ENCODE measurements around the gene NPC1.
"Not testable (repeated sequence)": the region's sequence is repeated elsewhere in the genome, so short reads cannot be mapped to it uniquely, and the experiment has no call there.

The NPC1 gene

DNA sequence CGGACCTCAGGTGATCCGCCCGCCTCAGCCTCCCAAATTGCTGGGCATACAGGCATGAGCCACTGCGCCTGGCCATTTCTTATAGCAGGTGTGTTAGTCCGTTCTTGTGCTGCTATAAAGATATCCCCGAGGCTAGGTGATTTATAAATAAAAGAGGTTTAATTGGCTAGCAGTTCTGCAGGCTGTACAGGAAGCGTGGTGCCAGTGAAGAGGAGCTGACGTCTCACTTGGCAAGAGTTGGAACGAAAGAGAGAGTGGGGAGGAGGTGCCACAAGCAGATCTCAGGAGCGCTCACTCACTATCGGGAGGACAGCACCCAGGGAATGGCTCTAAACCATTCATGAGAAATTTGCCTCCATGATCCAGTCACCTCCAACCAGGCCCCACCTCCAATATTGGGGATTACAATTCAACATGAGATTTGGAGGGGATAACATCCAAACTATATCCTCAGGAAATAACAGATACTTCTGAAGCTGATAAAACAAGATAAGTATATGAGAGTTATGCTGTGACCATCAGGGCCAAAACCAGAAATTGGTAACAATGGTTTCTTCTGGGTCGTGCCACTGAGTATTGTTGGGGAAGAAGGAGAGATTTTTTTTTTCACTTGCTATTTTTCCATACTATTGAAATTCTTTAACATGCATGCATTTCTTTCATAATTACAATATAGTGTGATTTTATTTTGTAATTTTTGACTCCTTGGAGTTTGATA lies 90.4 kb downstream of the NPC1 start:
- H3K4me2 ChIP-seq (ENCODE audit: low read length), result peak overlapping the region; percentile 50

DNA sequence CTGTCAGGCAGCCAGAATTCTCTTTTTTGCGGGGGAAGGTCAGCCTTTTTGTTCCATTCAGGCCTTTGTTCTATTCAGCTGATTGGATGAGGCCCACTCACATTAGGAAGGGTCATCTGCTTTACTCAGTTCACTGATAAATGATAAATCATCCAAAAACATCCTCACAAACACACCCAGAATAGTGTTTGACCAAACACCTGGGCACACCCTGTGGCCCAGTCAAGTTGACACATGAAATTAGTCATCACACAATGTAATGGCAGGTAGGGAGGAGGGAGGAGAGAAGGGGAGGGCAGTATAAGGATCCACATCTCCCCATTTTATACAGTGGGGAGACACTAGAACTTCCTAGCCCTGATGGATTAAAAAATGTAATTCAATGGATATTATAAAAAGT lies 91.3 kb downstream of the NPC1 start:
- Histone ChIP-seq H3K4me2 (ENCODE audit: low read length) (no peak overlapping the region), H3K9me3 (ENCODE audit: control insufficient read depth, insufficient read depth, low read length) (peaks cover 7% of the 10 kb centered on the region; the same call in 1 of the 2 replicates), H3K27me3 (ENCODE audit: control insufficient read depth, low read length) (no peaks in the 10 kb centered on the region), H3K9me2 (replicated peaks; ENCODE audit: control insufficient read depth, low read length) (no peaks in the 10 kb centered on the region), H3K36me3 (ENCODE audit: control insufficient read depth, low read length) (0 out of 2 replicates have a peak, but pooled peaks cover 2% of the 10 kb centered on the region), H3F3A (ENCODE audit: control insufficient read depth, insufficient read depth) (peaks cover 10% of the 10 kb centered on the region), H3K27ac (ENCODE audit: low read depth, low read length) (no peak overlapping the region), H3K4me1 (ENCODE audit: control insufficient read depth, low read length) (peaks cover 50% of the 10 kb centered on the region), H3K79me2 (ENCODE audit: control insufficient read depth, low read length) (no peaks in the 10 kb centered on the region), H3K4me3 (ENCODE audit: low read length) (no peak overlapping the region), H4K20me1 (ENCODE audit: control insufficient read depth, insufficient read depth, low read depth, low read length) (no peaks in the 10 kb centered on the region)
- TF ChIP-seq, protein P1, sequence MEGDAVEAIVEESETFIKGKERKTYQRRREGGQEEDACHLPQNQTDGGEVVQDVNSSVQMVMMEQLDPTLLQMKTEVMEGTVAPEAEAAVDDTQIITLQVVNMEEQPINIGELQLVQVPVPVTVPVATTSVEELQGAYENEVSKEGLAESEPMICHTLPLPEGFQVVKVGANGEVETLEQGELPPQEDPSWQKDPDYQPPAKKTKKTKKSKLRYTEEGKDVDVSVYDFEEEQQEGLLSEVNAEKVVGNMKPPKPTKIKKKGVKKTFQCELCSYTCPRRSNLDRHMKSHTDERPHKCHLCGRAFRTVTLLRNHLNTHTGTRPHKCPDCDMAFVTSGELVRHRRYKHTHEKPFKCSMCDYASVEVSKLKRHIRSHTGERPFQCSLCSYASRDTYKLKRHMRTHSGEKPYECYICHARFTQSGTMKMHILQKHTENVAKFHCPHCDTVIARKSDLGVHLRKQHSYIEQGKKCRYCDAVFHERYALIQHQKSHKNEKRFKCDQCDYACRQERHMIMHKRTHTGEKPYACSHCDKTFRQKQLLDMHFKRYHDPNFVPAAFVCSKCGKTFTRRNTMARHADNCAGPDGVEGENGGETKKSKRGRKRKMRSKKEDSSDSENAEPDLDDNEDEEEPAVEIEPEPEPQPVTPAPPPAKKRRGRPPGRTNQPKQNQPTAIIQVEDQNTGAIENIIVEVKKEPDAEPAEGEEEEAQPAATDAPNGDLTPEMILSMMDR (IDR thresholded peaks at IDR 0.05; ENCODE audit: low read depth, low read length, poor library complexity, severe bottlenecking), result no peak
- TF ChIP-seq EZH2phosphoT487 (IDR thresholded peaks at IDR 0.05; ENCODE audit: borderline replicate concordance, low read length), result no peak

More for the DNA sequence above, 90.4 kb downstream of the NPC1 start:
- Histone ChIP-seq H4K20me1 (ENCODE audit: control insufficient read depth, insufficient read depth, low read depth, low read length) (no peaks in the 10 kb centered on the region), H3K4me3 (ENCODE audit: low read length) (peak overlapping the region; percentile 29), H3K27me3 (ENCODE audit: control insufficient read depth, low read length) (no peaks in the 10 kb centered on the region), H3K4me1 (ENCODE audit: control insufficient read depth, low read length) (peaks cover 51% of the 10 kb centered on the region), H3K27ac (ENCODE audit: low read depth, low read length) (no peak overlapping the region), H3K9me2 (replicated peaks; ENCODE audit: control insufficient read depth, low read length) (no peaks in the 10 kb centered on the region), H3K36me3 (ENCODE audit: control insufficient read depth, low read length) (no peaks in the 10 kb centered on the region), H3F3A (ENCODE audit: control insufficient read depth, insufficient read depth) (peaks cover 12% of the 10 kb centered on the region), H3K9me3 (ENCODE audit: control insufficient read depth, insufficient read depth, low read length) (no peaks in the 10 kb centered on the region), H3K79me2 (ENCODE audit: control insufficient read depth, low read length) (no peaks in the 10 kb centered on the region)
- no peak for TF ChIP-seq EZH2phosphoT487 (IDR thresholded peaks at IDR 0.05; ENCODE audit: borderline replicate concordance, low read length)
- TF ChIP-seq, protein P1 (IDR thresholded peaks at IDR 0.05; ENCODE audit: low read depth, low read length, poor library complexity, severe bottlenecking), result no peak

DNA sequence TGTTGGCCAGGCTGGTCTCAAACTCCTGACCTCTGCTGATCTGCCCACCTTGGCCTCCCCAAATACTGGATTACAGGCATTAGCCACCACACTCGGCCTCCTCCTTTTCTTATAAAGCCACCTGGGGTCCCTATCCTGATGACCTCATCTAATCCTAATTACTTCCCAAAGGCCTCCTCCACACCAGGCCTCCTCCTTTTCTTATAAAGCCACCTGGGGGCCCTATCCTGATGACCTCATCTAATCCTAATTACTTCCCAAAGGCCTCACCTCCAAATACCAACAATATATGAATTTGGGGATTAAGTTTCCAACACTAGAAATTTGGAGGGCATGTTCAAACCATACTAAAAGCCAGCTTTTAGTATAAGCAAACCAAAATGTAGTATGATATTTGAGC lies 92.7 kb downstream of the NPC1 start:
- Histone ChIP-seq H3F3A (ENCODE audit: control insufficient read depth, insufficient read depth) (peaks cover 11% of the 10 kb centered on the region), H3K4me1 (ENCODE audit: control insufficient read depth, low read length) (peaks cover 44% of the 10 kb centered on the region), H3K4me2 (ENCODE audit: low read length) (no peak overlapping the region), H3K79me2 (ENCODE audit: control insufficient read depth, low read length) (no peaks in the 10 kb centered on the region), H3K4me3 (ENCODE audit: low read length) (no peak overlapping the region), H4K20me1 (ENCODE audit: control insufficient read depth, insufficient read depth, low read depth, low read length) (no peaks in the 10 kb centered on the region), H3K36me3 (ENCODE audit: control insufficient read depth, low read length) (0 out of 2 replicates have a peak, but pooled peaks cover 2% of the 10 kb centered on the region), H3K27me3 (ENCODE audit: control insufficient read depth, low read length) (no peaks in the 10 kb centered on the region), H3K9me2 (replicated peaks; ENCODE audit: control insufficient read depth, low read length) (no peaks in the 10 kb centered on the region), H3K9me3 (ENCODE audit: control insufficient read depth, insufficient read depth, low read length) (peaks cover 7% of the 10 kb centered on the region; the same call in 1 of the 2 replicates), H3K27ac (ENCODE audit: low read depth, low read length) (no peak overlapping the region)
- no peak for TF ChIP-seq EZH2phosphoT487 (IDR thresholded peaks at IDR 0.05; ENCODE audit: borderline replicate concordance, low read length)
- TF ChIP-seq, protein P1 (IDR thresholded peaks at IDR 0.05; ENCODE audit: low read depth, low read length, poor library complexity, severe bottlenecking), result no peak

DNA sequence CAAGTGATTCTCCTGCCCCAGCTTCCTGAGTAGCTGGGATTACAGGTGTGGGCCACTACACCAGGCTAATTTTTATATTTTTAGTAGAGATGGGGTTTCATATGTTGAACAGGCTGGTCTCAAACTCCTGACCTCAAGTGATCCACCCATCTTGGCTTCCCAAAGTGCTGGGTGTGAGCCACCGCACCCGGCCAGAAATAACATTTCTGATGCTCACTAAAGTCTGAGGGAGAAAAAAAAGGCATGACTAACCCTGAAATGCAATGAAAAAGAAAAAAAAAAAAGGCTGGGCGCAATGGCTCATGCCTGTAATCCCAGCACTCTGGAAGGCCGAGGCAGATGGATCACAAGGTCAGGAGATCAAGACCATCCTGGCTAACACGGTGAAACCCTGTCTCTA lies 96.7 kb downstream of the NPC1 start:
- peak overlapping the region; percentile 34; the same call in 1 of the 2 replicates for H3K4me3 ChIP-seq (ENCODE audit: low read length)
- H3K27me3 ChIP-seq (ENCODE audit: control insufficient read depth, low read length); H3K27ac ChIP-seq (ENCODE audit: low read depth, low read length); H3K79me2 ChIP-seq (ENCODE audit: control insufficient read depth, low read length); H3K36me3 ChIP-seq (ENCODE audit: control insufficient read depth, low read length); H3K9me3 ChIP-seq (ENCODE audit: control insufficient read depth, insufficient read depth, low read length); H3K9me2 ChIP-seq (replicated peaks; ENCODE audit: control insufficient read depth, low read length); H3K4me2 ChIP-seq (ENCODE audit: low read length); H4K20me1 ChIP-seq (ENCODE audit: control insufficient read depth, insufficient read depth, low read depth, low read length): not testable (repeated sequence)
- H3K4me1 ChIP-seq (ENCODE audit: control insufficient read depth, low read length), result peaks cover 27% of the 10 kb centered on the region
- peaks cover 11% of the 10 kb centered on the region for H3F3A ChIP-seq (ENCODE audit: control insufficient read depth, insufficient read depth)
